Caki2 (cell line): ENCODE results near the gene SDK1. TPM values are rescaled to one million over a fixed set of nuclear protein-coding genes. Genes with fewer than 3 reads are reported as not detected.

Experiments used
- DNase-seq: peaks from one replicate; pipeline ENCODE4 v3.0.0-alpha.2; 2015; ENCODE audit warnings: low read depth
- in situ Hi-C: cut with HindIII; loops from 2 replicates; pipeline ENCODE4 v1.10.0; 2016; ENCODE audit warnings: low sequenced_read_pairs, low pct_unique_long_range_greater_than_20kb, mixed read lengths
- total RNA-seq: library from RNA; depleted of rRNA; stranded (reverse); fragments of >200 nt; shearing (Covaris generic); gene quantifications from 2 replicates; pipeline ENCODE4 v1.2.3, GENCODE V29; 2014; ENCODE audit warnings: low replicate concordance; rRNA removed

The SDK1 gene
- total RNA-seq = 8.7 and 9.1 TPM in 2 replicates

GRCh38 chr7:3300651-3301448, at the start of gene SDK1:
TSS of gene SDK1 (plus strand) at chr7:3301252. CDS start at chr7:3301587, 335 bp downstream.
- in situ Hi-C loops = no loop called here
- DNase-seq = peak; percentile 96

GRCh38 chr7:3254718-3255117, 46.3 kb upstream of the SDK1 start:
- in situ Hi-C loops = no loop called here
- DNase-seq = no peak

GRCh38 chr7:3259711-3260400, 41.2 kb upstream of the SDK1 start:
- in situ Hi-C loops = no loop called here
- DNase-seq = no peak

- DNase-seq = no peak
- in situ Hi-C loops = no loop called here
Observed at GRCh38 chr7:3260401-3260715, 40.7 kb upstream of the SDK1 start.

- in situ Hi-C loops = no loop called here
- DNase-seq = no peak
Observed at GRCh38 chr7:3264693-3265339, 36.2 kb upstream of the SDK1 start.

- no peak for DNase-seq
- in situ Hi-C loops = no loop called here
Observed at GRCh38 chr7:3265388-3265787, 35.7 kb upstream of the SDK1 start.

GRCh38 chr7:3266240-3266639, 34.8 kb upstream of the SDK1 start:
- in situ Hi-C loops = no loop called here
- no peak for DNase-seq

GRCh38 chr7:3267966-3268690, 32.9 kb upstream of the SDK1 start:
- in situ Hi-C loops = no loop called here
- DNase-seq = peak; percentile 34

- no peak for DNase-seq
- in situ Hi-C loops = no loop called here
Observed at GRCh38 chr7:3270362-3270761, 30.7 kb upstream of the SDK1 start.

- no peak for DNase-seq
- in situ Hi-C loops = no loop called here
Observed at GRCh38 chr7:3271298-3271697, 29.8 kb upstream of the SDK1 start.

GRCh38 chr7:3272691-3273141, 28.3 kb upstream of the SDK1 start:
- DNase-seq = peak; percentile 65
- in situ Hi-C loops = no loop called here

- no peak for DNase-seq
- in situ Hi-C loops = no loop called here
Observed at GRCh38 chr7:3274131-3274530, 26.9 kb upstream of the SDK1 start.

GRCh38 chr7:3277604-3278572, 23.2 kb upstream of the SDK1 start:
- in situ Hi-C loops = no loop called here
- DNase-seq = no peak

- in situ Hi-C loops = no loop called here
- DNase-seq = no peak
Observed at GRCh38 chr7:3279147-3279818, 21.8 kb upstream of the SDK1 start.

- DNase-seq = no peak
- in situ Hi-C loops = no loop called here
Observed at GRCh38 chr7:3280445-3280844, 20.6 kb upstream of the SDK1 start.

- in situ Hi-C loops = no loop called here
- no peak for DNase-seq
Observed at GRCh38 chr7:3280946-3281656, 20.0 kb upstream of the SDK1 start.

GRCh38 chr7:3282457-3282856, 18.6 kb upstream of the SDK1 start:
- in situ Hi-C loops = no loop called here
- DNase-seq = no peak
